Fibroblast of pulmonary artery (primary cell): Measurements from ENCODE around the gene NEU4.

Experiments used
- DNase-seq: peaks from one replicate; pipeline ENCODE4 v3.0.0-alpha.2; 2010; ENCODE audit warnings: low read depth
- H3K4me3 ChIP-seq: replicated peaks from 2 replicates; pipeline ENCODE4 v1.5.1; 2011; ENCODE audit warnings: low read depth, mild to moderate bottlenecking, control low read depth, low read length, moderate library complexity
- CTCF ChIP-seq: IDR thresholded peaks from 2 replicates; pipeline ENCODE4 v1.5.1; 2011; ENCODE audit warnings: mild to moderate bottlenecking, control low read depth, low read length, inconsistent platforms; ENCODE audit errors: missing control alignments

Gene NEU4

DNA sequence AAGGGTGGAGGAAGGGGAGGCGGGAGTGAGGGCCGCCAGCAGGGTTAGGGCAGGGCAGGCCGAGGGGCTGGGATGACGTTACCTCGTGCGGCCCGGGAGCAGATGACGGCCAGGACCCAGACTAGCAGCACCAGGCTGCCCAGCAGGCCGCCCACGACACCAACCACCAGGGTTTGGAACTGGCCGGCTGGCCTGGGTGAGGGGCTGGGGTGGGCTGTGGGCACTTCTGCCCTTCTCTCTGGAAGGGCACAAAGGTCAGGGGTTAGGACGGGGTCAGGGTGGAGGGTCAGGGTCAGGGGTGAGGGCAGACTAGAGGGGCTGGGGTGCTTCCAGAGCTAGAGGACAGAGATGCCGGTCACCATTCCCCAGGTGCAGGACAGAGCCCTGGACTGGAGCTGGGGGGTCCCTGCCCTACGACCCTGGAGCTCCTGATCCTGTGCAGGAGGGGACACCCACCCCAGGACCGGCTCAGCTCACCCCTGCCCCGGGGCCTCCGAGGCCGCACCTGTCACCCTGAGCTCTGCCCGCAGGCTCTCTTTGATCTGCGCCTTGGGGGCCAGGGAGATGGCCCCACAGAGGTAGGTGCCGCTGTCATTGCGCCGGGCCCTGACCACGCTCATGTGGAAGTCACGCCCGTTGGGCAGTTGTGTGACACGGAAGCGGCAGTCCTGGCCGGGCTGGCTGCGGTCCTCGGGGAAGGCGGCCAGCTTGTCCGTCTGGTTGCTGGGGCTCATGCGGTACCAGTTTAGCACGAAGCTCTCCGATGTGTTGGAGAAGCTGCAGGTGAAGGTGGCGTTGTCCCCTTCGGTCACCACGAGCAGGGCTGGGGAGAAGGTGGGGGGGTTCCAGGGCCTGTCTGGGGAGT lies 43.4 kb downstream of the NEU4 start:
- H3K4me3 ChIP-seq = no peak overlapping the region
- no peak for DNase-seq
- TF ChIP-seq CTCF = no peak

GRCh38 chr2:241852981-241853631 lies 44.1 kb downstream of the NEU4 start:
- TF ChIP-seq CTCF = no peak
- H3K4me3 ChIP-seq = no peak overlapping the region

GRCh38 chr2:241853651-241854341 lies 44.8 kb downstream of the NEU4 start:
- DNase-seq = no peak
- no peak overlapping the region for H3K4me3 ChIP-seq
- TF ChIP-seq CTCF = no peak

More at GRCh38 chr2:241852981-241853631, 44.1 kb downstream of the NEU4 start:
- DNase-seq = no peak

DNA sequence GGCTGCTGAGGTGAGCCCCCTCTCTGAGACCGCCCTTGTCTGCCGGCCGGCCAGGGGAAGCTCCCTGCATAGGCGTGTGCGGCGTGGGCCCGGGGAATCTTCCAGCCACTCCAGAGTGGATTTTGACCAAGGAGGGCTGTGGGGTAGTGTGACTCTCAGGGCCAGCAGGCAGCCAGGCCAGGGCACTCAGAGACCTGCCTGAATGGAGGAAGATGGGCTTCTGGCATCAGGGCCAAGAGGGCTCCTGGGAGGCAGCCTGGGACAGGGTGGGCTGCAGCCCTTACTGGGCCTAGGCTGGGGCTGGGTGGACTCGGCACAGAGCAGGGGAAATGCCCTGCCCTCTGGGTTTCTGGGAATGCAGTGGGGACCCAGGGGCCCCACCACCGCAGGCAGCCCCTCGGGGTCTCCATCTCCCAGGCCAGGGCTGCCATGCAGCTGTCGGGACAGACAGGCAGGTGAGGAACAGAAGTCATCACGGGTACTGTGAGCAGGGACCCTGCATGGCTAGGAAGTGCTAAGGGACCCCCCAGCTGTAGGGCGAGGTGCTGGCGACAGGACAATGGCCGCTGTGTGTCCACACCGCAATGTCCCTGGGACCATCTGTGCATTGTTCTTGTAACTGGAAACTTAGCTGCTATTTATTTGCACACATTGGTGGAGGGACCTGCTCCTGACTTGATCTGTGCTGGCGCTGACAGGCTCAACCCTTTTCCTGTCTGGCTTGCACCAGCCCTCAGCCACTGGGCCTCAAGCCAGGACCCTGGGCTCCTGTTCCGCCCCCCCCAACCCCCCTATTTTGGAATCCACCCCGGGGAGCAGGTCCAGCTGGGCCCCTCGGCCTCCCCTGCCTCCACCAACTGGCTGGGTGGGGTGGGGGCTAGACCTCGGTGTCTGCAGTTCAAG lies 45.6 kb downstream of the NEU4 start:
- no peak for DNase-seq
- TF ChIP-seq CTCF = no peak
- no peak overlapping the region for H3K4me3 ChIP-seq

DNA sequence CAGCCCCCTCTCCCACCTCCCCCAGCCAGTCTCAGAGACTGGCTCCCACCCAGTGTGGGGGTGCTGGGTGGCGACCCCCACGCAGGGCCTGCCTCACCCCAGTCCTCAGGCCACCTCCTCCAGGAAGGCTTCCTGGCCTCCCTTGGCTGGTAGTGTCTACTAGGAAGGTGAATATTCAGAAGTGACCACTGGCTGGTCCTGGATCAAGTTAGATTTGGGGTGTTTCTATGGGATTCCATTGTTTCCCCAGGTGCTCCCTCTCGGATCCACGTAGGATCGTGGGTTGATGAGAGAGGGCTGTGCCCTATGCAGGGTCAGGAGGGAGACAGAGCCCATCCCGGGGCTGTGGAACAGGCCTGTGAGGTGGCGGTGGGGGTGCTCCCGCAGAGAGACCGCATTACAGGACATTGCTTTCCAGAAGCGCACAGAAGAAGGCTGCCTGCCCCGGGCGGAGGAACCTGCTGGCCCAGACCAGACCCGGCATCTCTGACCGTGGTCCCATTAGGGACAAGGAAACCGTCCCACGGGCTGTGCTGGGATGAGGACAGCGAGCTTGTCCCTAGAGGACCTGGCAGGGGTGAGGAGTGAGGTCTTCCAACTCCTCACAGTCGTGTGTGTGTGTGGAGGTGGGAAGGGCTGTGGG lies 46.4 kb downstream of the NEU4 start:
- no peak for TF ChIP-seq CTCF

GRCh38 chr2:241855888-241856422 lies 47.0 kb downstream of the NEU4 start:
- no peak for DNase-seq
- TF ChIP-seq CTCF = no peak
- H3K4me3 ChIP-seq = no peak overlapping the region

More for the DNA sequence above, 46.4 kb downstream of the NEU4 start:
- DNase-seq = no peak
- H3K4me3 ChIP-seq = no peak overlapping the region
